ENCODE results near the gene OPALIN. TPM values are rescaled to one million over a fixed set of nuclear protein-coding genes. Genes with fewer than 3 reads are reported as not detected.

OPALIN gene
- total RNA-seq, 4 donors from 2014 or later, result not detected

DNA sequence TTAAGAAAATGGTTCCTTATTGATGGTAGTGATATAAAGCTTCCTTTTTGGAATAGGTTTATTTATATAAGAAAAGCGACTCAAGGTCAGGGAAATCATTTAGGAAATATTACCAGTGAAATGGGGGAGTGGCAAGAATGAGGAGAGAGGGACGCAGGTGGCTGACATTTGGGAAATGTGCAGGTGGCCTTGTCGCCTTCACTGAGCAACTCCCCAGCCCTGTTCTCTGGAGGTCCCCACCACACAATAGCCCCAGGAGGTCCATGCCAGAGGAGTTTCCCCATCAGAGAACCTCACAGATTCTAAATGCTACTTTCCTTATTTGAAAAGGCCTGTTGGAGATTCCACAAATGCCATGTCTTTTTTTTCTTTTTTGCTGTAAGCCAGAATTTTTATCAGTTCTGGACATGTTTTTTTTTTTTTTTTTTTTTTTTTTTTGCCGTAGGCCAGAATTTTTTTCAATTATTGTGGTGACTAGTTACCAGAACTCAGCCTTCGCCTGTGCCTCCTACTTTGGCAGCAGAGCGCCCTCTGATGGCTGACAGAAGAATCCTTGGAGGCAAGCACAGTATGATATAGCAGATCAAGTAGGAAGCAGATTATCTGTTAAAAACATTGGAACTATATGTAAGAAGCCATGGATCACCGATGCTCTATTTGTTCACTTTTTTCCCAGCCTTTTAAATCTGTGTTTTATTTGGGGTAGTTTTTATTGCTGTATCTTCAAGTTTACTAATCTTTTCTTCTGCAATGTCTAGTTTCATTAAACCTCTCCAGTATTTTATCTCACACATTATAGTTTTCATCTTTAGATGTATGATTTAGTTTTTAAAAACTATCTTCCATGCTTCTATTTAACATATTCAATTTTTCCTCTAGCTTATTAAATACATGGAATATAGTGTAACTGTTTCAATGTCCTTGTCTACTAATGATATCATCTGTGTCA, 18.6 kb downstream of the OPALIN start:
- DNase-seq (ENCODE audit: low spot score) (no peak), ATAC-seq (ENCODE audit: low FRiP score) (no peak)
- TF ChIP-seq, protein P1, sequence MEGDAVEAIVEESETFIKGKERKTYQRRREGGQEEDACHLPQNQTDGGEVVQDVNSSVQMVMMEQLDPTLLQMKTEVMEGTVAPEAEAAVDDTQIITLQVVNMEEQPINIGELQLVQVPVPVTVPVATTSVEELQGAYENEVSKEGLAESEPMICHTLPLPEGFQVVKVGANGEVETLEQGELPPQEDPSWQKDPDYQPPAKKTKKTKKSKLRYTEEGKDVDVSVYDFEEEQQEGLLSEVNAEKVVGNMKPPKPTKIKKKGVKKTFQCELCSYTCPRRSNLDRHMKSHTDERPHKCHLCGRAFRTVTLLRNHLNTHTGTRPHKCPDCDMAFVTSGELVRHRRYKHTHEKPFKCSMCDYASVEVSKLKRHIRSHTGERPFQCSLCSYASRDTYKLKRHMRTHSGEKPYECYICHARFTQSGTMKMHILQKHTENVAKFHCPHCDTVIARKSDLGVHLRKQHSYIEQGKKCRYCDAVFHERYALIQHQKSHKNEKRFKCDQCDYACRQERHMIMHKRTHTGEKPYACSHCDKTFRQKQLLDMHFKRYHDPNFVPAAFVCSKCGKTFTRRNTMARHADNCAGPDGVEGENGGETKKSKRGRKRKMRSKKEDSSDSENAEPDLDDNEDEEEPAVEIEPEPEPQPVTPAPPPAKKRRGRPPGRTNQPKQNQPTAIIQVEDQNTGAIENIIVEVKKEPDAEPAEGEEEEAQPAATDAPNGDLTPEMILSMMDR (IDR thresholded peaks at IDR 0.05), result no peak

DNA sequence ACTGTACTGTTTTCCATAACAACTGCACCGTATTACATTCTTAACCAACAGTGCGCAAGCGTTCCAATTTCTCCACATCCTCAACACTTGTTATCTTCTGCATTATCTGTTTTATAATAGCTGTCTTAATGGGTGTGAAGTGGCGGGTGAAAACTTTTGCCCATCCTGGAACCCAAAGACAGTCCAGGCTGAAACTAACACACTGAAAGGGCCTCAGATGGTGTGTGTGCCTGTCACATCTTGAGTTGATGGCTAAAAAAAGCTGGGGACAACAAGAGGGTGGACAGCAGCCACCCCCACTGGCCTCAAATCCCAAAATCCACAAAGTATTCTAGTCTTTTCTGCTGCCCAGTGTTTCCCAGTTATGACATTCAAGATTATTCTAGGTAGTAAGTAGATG, 19.4 kb downstream of the OPALIN start:
- TF ChIP-seq, protein P1 (IDR thresholded peaks at IDR 0.05), result no peak
- ATAC-seq (ENCODE audit: low FRiP score) (no peak), DNase-seq (ENCODE audit: low spot score) (no peak)

DNA sequence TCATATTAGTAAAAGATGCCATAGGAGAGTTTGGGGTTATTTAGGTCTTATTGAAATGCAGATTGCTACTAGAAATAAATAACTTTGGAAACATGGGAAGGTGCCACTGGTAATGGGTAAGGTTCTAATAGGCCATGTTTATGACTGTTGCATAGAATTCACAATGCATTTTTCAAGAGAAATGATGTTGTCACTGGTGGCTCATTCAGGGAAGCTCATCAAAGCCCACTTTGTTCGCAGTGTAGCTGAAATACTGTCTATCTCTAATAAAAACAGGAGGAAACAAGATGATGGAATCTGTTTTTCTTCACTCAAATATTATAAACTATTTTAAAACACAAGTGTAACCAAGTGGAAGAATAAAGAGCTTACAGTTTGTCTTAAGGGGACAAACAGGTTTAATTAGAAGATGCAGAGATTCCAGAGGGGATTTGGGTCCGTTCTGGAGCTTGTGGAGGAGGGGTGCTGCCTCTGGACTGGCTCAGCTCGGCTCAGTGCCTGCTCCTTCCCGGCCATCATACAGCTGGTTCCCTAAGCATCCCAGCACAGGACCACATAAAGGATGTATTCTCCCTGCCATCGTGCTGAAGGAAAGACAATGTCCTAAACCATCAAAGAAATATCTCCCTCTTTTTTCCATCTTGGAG, 20.4 kb downstream of the OPALIN start:
- TF ChIP-seq, protein P1 (IDR thresholded peaks at IDR 0.05), result no peak

DNA sequence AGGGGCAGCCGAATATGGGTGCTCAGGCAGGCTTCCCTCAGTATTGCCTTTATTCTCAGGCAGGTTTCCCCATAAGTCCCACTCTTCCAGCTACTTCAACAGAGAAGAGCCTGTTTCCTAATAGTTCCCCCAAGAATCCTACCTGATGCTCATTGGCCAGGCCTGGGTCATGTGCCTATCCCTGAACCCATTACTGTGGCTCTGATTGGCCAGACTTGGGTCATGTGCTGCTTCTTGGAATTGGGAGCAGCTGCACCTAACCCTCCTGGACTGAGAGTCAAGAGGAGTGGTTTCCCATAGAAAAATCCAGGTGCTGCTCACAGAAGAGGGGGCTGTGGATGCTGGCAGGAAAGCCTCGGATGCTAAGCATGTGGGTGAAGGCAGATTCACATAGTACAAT, 21.7 kb downstream of the OPALIN start:
- TF ChIP-seq, protein P1 (IDR thresholded peaks at IDR 0.05), result no peak
- no peak for DNase-seq (ENCODE audit: low spot score)
- no peak for ATAC-seq (ENCODE audit: low FRiP score)

More for the DNA sequence above, 20.4 kb downstream of the OPALIN start:
- DNase-seq (ENCODE audit: low spot score) (no peak), ATAC-seq (ENCODE audit: low FRiP score) (no peak)

DNA sequence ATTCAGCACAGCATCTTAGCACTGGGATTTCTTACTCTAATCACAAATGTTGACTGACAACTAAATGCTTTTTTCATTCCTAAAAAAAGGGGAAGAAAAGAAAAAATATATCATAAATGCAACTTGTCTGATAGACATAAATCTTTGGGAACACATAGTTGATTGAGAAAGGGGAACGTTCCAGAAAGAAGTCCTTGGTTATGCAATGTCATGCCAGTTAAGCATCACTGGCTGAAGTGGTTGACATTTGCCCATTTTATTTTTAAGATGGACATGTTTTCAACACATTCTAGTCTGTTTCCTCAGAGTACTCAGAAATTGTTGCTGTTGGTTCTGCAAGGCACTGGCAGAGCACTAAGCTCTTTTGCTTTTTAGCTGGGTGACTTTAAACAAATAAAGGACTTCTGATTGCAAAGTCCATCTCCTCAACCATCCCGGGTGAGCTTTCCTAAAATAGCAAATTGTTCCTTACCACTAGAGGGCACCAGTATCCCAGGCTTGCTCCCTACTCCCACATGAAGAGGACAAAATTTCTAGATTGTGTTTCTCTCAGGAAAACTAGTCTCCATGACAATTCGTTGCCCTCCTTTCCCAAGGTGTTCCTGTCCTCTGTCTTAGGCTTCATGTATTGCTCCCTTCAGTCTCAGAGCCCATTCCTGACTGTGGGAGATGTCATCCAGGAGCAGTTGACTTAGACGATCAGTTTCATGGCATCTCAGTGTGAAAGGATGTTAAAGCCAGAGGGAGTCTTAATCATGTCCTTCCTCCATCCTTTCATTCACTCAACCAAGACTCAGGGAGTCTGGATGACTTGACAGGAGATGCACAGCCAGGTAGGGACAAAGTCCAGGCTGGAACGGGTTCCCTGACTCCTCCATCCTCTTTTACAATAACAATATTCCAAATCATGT, 23.9 kb downstream of the OPALIN start:
- ATAC-seq (ENCODE audit: low FRiP score), result no peak
- no peak for DNase-seq (ENCODE audit: low spot score)
- TF ChIP-seq, protein P1 (IDR thresholded peaks at IDR 0.05), result no peak

DNA sequence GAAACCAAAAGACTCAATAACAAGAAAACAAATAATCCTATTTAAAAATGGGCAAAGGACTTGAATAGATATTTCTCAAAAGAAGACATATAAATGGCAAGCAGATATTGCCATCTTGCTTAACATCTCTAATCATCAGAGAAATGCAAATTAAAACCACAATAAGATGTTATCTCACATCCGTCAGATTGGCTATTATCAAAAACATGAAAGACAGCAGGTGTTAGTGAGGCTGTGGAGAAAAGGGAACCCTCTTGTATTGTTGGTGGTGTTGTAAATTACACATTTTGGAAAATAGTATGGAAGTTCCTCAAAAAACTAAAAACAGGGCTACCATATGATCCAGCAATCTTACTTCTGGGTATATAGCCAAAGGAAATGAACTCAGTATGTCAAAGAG, 25.7 kb downstream of the OPALIN start:
- DNase-seq (ENCODE audit: low spot score), result no peak
- ATAC-seq (ENCODE audit: low FRiP score), result no peak
- TF ChIP-seq, protein P1 (IDR thresholded peaks at IDR 0.05), result no peak
